Measurements from ENCODE around the gene EPC2. TPM values are rescaled to one million over a fixed set of nuclear protein-coding genes. Genes with fewer than 3 reads are reported as not detected.

The EPC2 gene
- polyA plus RNA-seq, 3 donors = 1.4 to 19.2 (median 2.0) TPM

DNA sequence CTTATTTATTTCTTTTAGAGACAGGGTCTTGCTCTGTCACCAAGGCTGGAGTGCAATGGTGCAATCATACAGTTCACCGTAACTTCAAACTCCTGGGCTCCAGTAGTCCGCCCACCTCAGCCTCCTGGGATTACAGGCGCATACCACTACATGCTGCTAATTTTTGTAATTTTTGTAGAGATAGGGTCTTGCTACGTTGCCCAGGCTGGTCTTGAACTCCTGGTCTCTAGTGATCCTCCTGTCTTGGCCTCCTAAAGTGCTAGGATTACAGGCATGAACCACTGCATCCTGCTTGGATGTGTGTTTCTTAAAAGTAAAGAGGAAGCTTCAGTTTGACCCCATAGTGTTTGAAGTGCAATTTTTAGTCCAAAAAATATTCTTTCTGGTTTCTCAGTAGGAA lies 125.5 kb downstream of the EPC2 start:
- Mint-ChIP-seq H3K4me1 (no peaks in the 10 kb centered on the region), H3K27ac (no peak overlapping the region), H3K4me3 (no peak overlapping the region), H3K27me3 (ENCODE audit: low read depth in 3 of 3) (no peaks in the 10 kb centered on the region), H3K9me3 (no peaks in the 10 kb centered on the region), H3K36me3 (peaks cover 44 to 65% of the 10 kb centered on the region in 2 donors)
- H3K4me2 ChIP-seq (replicated peaks; ENCODE audit: extremely low read depth, low read length, poor library complexity, severe bottlenecking) = no peak overlapping the region
- no peak overlapping the region for H3K4me3 ChIP-seq (replicated peaks in 1 of 3; ENCODE audit: low read depth in 2 of 3, low read length in 3 of 3)
- TF ChIP-seq, protein P1, sequence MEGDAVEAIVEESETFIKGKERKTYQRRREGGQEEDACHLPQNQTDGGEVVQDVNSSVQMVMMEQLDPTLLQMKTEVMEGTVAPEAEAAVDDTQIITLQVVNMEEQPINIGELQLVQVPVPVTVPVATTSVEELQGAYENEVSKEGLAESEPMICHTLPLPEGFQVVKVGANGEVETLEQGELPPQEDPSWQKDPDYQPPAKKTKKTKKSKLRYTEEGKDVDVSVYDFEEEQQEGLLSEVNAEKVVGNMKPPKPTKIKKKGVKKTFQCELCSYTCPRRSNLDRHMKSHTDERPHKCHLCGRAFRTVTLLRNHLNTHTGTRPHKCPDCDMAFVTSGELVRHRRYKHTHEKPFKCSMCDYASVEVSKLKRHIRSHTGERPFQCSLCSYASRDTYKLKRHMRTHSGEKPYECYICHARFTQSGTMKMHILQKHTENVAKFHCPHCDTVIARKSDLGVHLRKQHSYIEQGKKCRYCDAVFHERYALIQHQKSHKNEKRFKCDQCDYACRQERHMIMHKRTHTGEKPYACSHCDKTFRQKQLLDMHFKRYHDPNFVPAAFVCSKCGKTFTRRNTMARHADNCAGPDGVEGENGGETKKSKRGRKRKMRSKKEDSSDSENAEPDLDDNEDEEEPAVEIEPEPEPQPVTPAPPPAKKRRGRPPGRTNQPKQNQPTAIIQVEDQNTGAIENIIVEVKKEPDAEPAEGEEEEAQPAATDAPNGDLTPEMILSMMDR (IDR thresholded peaks at IDR 0.05) = no peak
- DNase-seq = no peak
- no peaks in the 10 kb centered on the region for H3K79me2 ChIP-seq (ENCODE audit: insufficient read depth, low read length)
- no peak overlapping the region for H3K9ac ChIP-seq (ENCODE audit: insufficient read depth, low read length, poor library complexity, severe bottlenecking)
- H3K27ac ChIP-seq (ENCODE audit: low read depth in 1 of 2, low read length in 2 of 2) = no peak overlapping the region
- H4K20me1 ChIP-seq (ENCODE audit: insufficient read depth, low read length) = no peaks in the 10 kb centered on the region
- H3K27me3 ChIP-seq (ENCODE audit: control insufficient read depth in 2 of 2, insufficient read depth in 2 of 2, low read length in 2 of 2) = no peaks in the 10 kb centered on the region
- H3K9me3 ChIP-seq (replicated peaks in 1 of 2; ENCODE audit: control insufficient read depth in 1 of 2, insufficient read depth in 1 of 2, low read length in 2 of 2) = no peaks in the 10 kb centered on the region
- no peaks in the 10 kb centered on the region for H3K4me1 ChIP-seq (ENCODE audit: control insufficient read depth in 1 of 2, insufficient read depth in 2 of 2, low read length in 2 of 2)
- H2AFZ ChIP-seq (ENCODE audit: insufficient read depth, low read depth, low read length, poor library complexity, severe bottlenecking) = no peak overlapping the region
- intact Hi-C loops (cut with micrococcal nuclease) = no loop called here
- 86% methylated on average over 1 of the region's 4 CpGs for WGBS (ENCODE audit: insufficient coverage)
- peaks cover 55 to 77% of the 10 kb centered on the region in 2 donors for H3K36me3 ChIP-seq (replicated peaks in 1 of 2; ENCODE audit: control insufficient read depth in 1 of 2, insufficient read depth in 2 of 2, low read length in 2 of 2)

DNA sequence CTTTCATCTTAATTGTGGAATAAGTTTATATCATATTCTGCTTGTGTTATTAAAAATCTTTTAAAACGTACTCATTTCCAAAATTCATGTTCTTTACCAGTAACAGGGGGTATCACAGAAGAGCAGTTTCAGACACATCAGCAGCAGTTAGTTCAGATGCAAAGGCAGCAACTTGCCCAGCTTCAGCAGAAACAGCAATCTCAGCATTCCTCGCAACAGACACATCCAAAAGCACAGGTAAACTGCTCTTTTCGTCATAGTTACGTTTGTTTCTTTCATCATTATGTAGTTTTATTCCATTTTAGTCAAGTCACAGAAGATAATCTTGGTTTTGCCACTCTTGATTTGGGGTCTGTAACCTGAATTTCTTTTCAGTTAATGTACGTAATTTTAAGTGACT lies 137.0 kb downstream of the EPC2 start:
- no peak overlapping the region for H2AFZ ChIP-seq (ENCODE audit: insufficient read depth, low read depth, low read length, poor library complexity, severe bottlenecking)
- H3K4me3 ChIP-seq (replicated peaks in 1 of 3; ENCODE audit: low read depth in 2 of 3, low read length in 3 of 3) = no peak overlapping the region
- no peak overlapping the region for H3K9ac ChIP-seq (ENCODE audit: insufficient read depth, low read length, poor library complexity, severe bottlenecking)
- WGBS (ENCODE audit: insufficient coverage) = no CpG with 5 or more reads among the region's 5 CpGs
- no peak overlapping the region for H3K27ac ChIP-seq (ENCODE audit: low read depth in 1 of 2, low read length in 2 of 2)
- Mint-ChIP-seq H3K4me3 (no peak overlapping the region), H3K27ac (peak overlapping the region in 1 of 7 donors; percentile 34), H3K27me3 (ENCODE audit: low read depth in 3 of 3) (no peaks in the 10 kb centered on the region), H3K4me1 (peaks cover 9% of the 10 kb centered on the region), H3K9me3 (no peaks in the 10 kb centered on the region), H3K36me3 (peaks cover 55 to 62% of the 10 kb centered on the region in 2 donors)
- H3K27me3 ChIP-seq (ENCODE audit: control insufficient read depth in 2 of 2, insufficient read depth in 2 of 2, low read length in 2 of 2) = no peaks in the 10 kb centered on the region
- H3K4me1 ChIP-seq (ENCODE audit: control insufficient read depth in 1 of 2, insufficient read depth in 2 of 2, low read length in 2 of 2) = peaks cover 3 to 7% of the 10 kb centered on the region in 2 donors
- no peak for DNase-seq
- no peak overlapping the region for H3K4me2 ChIP-seq (replicated peaks; ENCODE audit: extremely low read depth, low read length, poor library complexity, severe bottlenecking)
- H3K79me2 ChIP-seq (ENCODE audit: insufficient read depth, low read length) = no peaks in the 10 kb centered on the region
- TF ChIP-seq, protein P1 (IDR thresholded peaks at IDR 0.05) = no peak
- peaks cover 11% of the 10 kb centered on the region for H4K20me1 ChIP-seq (ENCODE audit: insufficient read depth, low read length)
- H3K36me3 ChIP-seq (replicated peaks in 1 of 2; ENCODE audit: control insufficient read depth in 1 of 2, insufficient read depth in 2 of 2, low read length in 2 of 2) = peaks cover 61 to 65% of the 10 kb centered on the region in 2 donors
- no peaks in the 10 kb centered on the region for H3K9me3 ChIP-seq (replicated peaks in 1 of 2; ENCODE audit: control insufficient read depth in 1 of 2, insufficient read depth in 1 of 2, low read length in 2 of 2)
- intact Hi-C loops (cut with micrococcal nuclease) = no loop called here
